K562 (cell line): ENCODE measurements around the gene PHKA1. TPM values are rescaled to one million over a fixed set of nuclear protein-coding genes. Genes with fewer than 3 reads are reported as not detected.
"Not testable (repeated sequence)": the region's sequence is repeated elsewhere in the genome, so short reads cannot be mapped to it uniquely, and the experiment has no call there.

ENCODE experiments used
- ATAC-seq: fragments of 200-7000 bp; cut with Tn5 transposase; 3 replicates; pipeline ENCODE4 v1.9.1; 2020; ENCODE audit warnings: moderate library complexity
- BruUV-seq: library from RNA; stranded (reverse); fragments of 400-500 nt; replicated peaks from 2 replicates; lab custom pipeline; 2021; lab: Mats Ljungman, UMichigan
- CTCF ChIA-PET: fragments of 300-600 bp; formaldehyde crosslinking; extraction: SDS; loops from one replicate; lab custom pipeline; 2021; ENCODE audit warnings: low intra/inter-chr PET ratio; lab: Yijun Ruan, JAX
- POLR2A ChIA-PET: fragments of 300-600, 350-650 bp; sonication (Branson Sonifier 250); formaldehyde crosslinking; extraction: SDS; loops from one replicate; lab custom pipeline; 2021; ENCODE audit warnings: antibody characterized with exemption, inconsistent platforms; lab: Yijun Ruan, JAX
- DNase-seq, 4 experiments: peaks; one replicate each; pipeline versions ENCODE4 v3.0.0 to v3.0.0-alpha.2; 2011 to 2018; ENCODE audit warnings: low spot score in 3 of 4, mixed read lengths in 3 of 4; ENCODE audit errors: extremely low read depth in 1 of 4
- FAIRE-seq: peaks from 2 replicates; lab custom pipeline; 2011; peaks lifted over from hg19 to GRCh38; lab: Jason Lieb, UNC
- H2AFZ ChIP-seq: 2 replicates; pipeline ENCODE4 v1.6.0; 2011; ENCODE audit warnings: low read depth, low read length, control low read depth, inconsistent platforms
- H3K27ac ChIP-seq: fragments of 200-600 bp; 3 replicates; pipeline ENCODE4 v1.8.0; 2011; ENCODE audit warnings: low read depth, mild to moderate bottlenecking, control low read depth, inconsistent platforms, low read length, moderate library complexity, mixed read lengths; ENCODE audit errors: extremely low read depth
- H3K27me3 ChIP-seq, 2 experiments: fragments of 300-600 bp in 1 of 2; 2 replicates in 1 of 2; 3 replicates in 1 of 2; pipeline versions ENCODE4 v1.6.0 to v1.8.0; 2011; ENCODE audit warnings: inconsistent platforms in 2 of 2, low read length in 2 of 2, mild to moderate bottlenecking in 1 of 2, mixed read lengths in 1 of 2, moderate library complexity in 1 of 2; ENCODE audit not compliant: control insufficient read depth in 2 of 2, insufficient read depth in 2 of 2
- H3K36me3 ChIP-seq: fragments of 300-600 bp; 3 replicates; pipeline ENCODE4 v1.8.0; 2011; ENCODE audit warnings: mild to moderate bottlenecking, low read length, inconsistent platforms; ENCODE audit not compliant: control insufficient read depth, insufficient read depth
- H3K4me1 ChIP-seq, 2 experiments: fragments of 200-600 bp in 1 of 2; replicated peaks in 1 of 2; 2 replicates in 1 of 2; 3 replicates in 1 of 2; pipeline versions ENCODE4 v1.5.1 to v1.8.0; 2011; ENCODE audit warnings: inconsistent platforms in 2 of 2, low read length in 2 of 2, mild to moderate bottlenecking in 1 of 2, mixed read lengths in 1 of 2, moderate library complexity in 1 of 2; ENCODE audit not compliant: control insufficient read depth in 2 of 2, insufficient read depth in 2 of 2
- H3K4me2 ChIP-seq: 2 replicates; pipeline ENCODE4 v1.6.1; 2011; ENCODE audit warnings: low read length, control low read depth, inconsistent platforms, mixed read lengths; ENCODE audit not compliant: insufficient read depth
- H3K4me3 ChIP-seq: fragments of 200-600 bp; sonication (generic), shearing (Covaris generic); 2 replicates; pipeline ENCODE4 v1.5.1; 2016; ENCODE audit warnings: control low read depth, inconsistent platforms
- H3K79me2 ChIP-seq: fragments of 200-600 bp; 3 replicates; pipeline ENCODE4 v1.8.0; 2011; ENCODE audit warnings: low read length, inconsistent platforms; ENCODE audit not compliant: control insufficient read depth, insufficient read depth
- H3K9ac ChIP-seq, 2 experiments: 2 replicates each; pipeline versions ENCODE4 v1.6.0 to v1.6.1; 2011; ENCODE audit warnings: low read depth in 2 of 2, low read length in 2 of 2, control low read depth in 1 of 2, inconsistent platforms in 1 of 2, mild to moderate bottlenecking in 1 of 2, mixed read lengths in 1 of 2; ENCODE audit not compliant: insufficient read depth in 1 of 2
- H3K9me1 ChIP-seq: one replicate; pipeline ENCODE4 v1.6.0; 2011; ENCODE audit warnings: inconsistent platforms, mild to moderate bottlenecking, low read length, moderate library complexity; ENCODE audit not compliant: control insufficient read depth, insufficient read depth
- H3K9me3 ChIP-seq: replicated peaks from 2 replicates; pipeline ENCODE4 v1.5.1; 2011; ENCODE audit warnings: low read depth, low read length, inconsistent platforms; ENCODE audit not compliant: control insufficient read depth, insufficient read depth
- H4K20me1 ChIP-seq: replicated peaks from 2 replicates; pipeline ENCODE4 v1.6.1; 2011; ENCODE audit warnings: low read length, inconsistent platforms, mixed read lengths; ENCODE audit not compliant: control insufficient read depth, insufficient read depth
- BMI1 ChIP-seq: fragments of 150-350 bp; IDR thresholded peaks from 2 replicates; pipeline ENCODE4 v1.6.1; 2014; ENCODE audit warnings: low read length
- MCM5 ChIP-seq: fragments of 450-650 bp; IDR thresholded peaks from 2 replicates; pipeline ENCODE4 v1.6.1; 2016; ENCODE audit warnings: low read depth
- MTF1 ChIP-seq: fragments of 250-450 bp; sonication (Bioruptor Pico); IDR thresholded peaks from 2 replicates; pipeline ENCODE4 v1.9.0; 2021; ENCODE audit warnings: moderate library complexity, mild to moderate bottlenecking, inconsistent platforms, borderline replicate concordance
- PHF20 ChIP-seq: fragments of 450-650 bp; IDR thresholded peaks from 2 replicates; pipeline ENCODE4 v1.6.1; 2018; ENCODE audit not compliant: partially characterized antibody
- SMARCE1 ChIP-seq: fragments of 450-650 bp; IDR thresholded peaks from 2 replicates; pipeline ENCODE4 v1.7.1; 2016; ENCODE audit warnings: mild to moderate bottlenecking
- ZFPM2 ChIP-seq: fragments of 250-450 bp; sonication (Bioruptor Pico); IDR thresholded peaks from 2 replicates; pipeline ENCODE4 v1.5.1; 2022; ENCODE audit warnings: mild to moderate bottlenecking
- ZNF263 ChIP-seq: sonication (generic); formaldehyde crosslinking; IDR thresholded peaks from 2 replicates; pipeline ENCODE4 v1.8.0; 2022; ENCODE audit warnings: mild to moderate bottlenecking, missing genetic modification reagents, borderline replicate concordance
- WGBS: fragments of 100-300 bp; shearing (Covaris generic); methylation state at CpG from one replicate; pipeline ENCODE4 v1.1.6; 2016; ENCODE audit warnings: low coverage, mixed read lengths; ENCODE audit not compliant: insufficient coverage; ENCODE audit errors: missing lambda C conversion rate; 5-methylcytosine and 5-hydroxymethylcytosine counted together
- in situ Hi-C: fragments of 300-500 bp; cut with MboI; formaldehyde crosslinking; loops from 4 replicates; pipeline ENCODE4 v1.15.0; 2018; ENCODE audit warnings: inconsistent platforms, mixed read lengths
- intact Hi-C: fragments of 100-400 bp; cut with micrococcal nuclease; formaldehyde crosslinking; loops from 2 replicates; pipeline ENCODE4 v1.14.2; 2022
- polyA plus RNA-seq, 8 experiments: library from polyadenylated mRNA; depleted of rRNA in 4 of 8; stranded (reverse) in 5 of 8; unstranded in 3 of 8; fragments of >200 nt; fragmentation: Nextera tagmentation in 2 of 8; fragmentation: Illumina TruSeq in 1 of 8; extraction: Ambion mirVana in 2 of 8; extraction: Trizol in 1 of 8; gene quantifications; 2 replicates each; pipeline versions ENCODE4 v1.2.1 to v1.2.3, GENCODE V29; 2011 to 2014; ENCODE audit warnings: inconsistent platforms in 1 of 8, missing spikeins in 1 of 8
- total RNA-seq, 7 experiments: library from RNA; depleted of rRNA in 6 of 7; stranded (reverse); fragments of >200 nt in 6 of 7; fragmentation: Illumina TruSeq in 2 of 7; extraction: Trizol in 2 of 7; gene quantifications; 2 replicates each; pipeline versions ENCODE4 v1.2.1 to v1.2.3, GENCODE V29; 2011 to 2021; ENCODE audit warnings: low replicate concordance in 1 of 7
- TF ChIP-seq, protein P1 (sequence below), 2 experiments: fragments of 450-650 bp in 1 of 2; sonication (generic) in 1 of 2; formaldehyde crosslinking; conservative IDR thresholded peaks; 2 replicates each; pipeline versions ENCODE4 v1.4.0 to v1.8.1; 2020 to 2022; ENCODE audit warnings: mild to moderate bottlenecking in 1 of 2, missing genetic modification reagents in 1 of 2

Gene PHKA1
- total and polyA plus RNA-seq, 9 of the 15 experiments (the other 6 are each of a cell fraction or from before 2014, with no cell fraction given) = 2.4 to 9.6 (median 5.8) TPM

DNA sequence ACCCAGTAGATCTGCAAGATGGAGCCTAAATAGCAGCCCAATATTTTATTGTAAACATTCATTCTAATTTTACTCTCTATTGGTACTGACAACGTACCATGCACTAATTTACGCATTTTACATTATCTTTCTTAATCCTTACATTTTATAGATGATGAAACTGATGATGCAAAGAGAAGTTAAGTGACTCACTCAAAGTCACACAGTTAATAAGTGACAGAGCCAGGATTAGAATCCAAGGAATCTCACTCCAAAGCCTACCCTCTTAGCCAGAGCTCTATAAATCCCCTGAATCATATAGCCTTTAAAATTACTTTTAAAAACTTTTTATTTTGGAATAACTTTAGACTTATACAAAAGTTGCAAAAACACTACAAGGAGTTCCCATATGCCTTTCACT, 37.6 kb downstream of the PHKA1 start:
- no peak overlapping the region for H3K27ac ChIP-seq
- FAIRE-seq = no peak
- H3K4me2 ChIP-seq = no peak overlapping the region
- no peak overlapping the region for H3K9ac ChIP-seq
- POLR2A ChIA-PET = no interaction called here
- H3K79me2 ChIP-seq = no peaks in the 10 kb centered on the region
- no peaks in the 10 kb centered on the region for H3K9me3 ChIP-seq
- in situ Hi-C loops (no loop called here), intact Hi-C loops (no loop called here)
- CTCF ChIA-PET = no interaction called here
- WGBS = 63% methylated on average over 2 of the region's 2 CpGs
- no peaks in the 10 kb centered on the region for H3K9me1 ChIP-seq
- no peak overlapping the region for H2AFZ ChIP-seq
- no peak for DNase-seq
- no peaks in the 10 kb centered on the region for H3K27me3 ChIP-seq
- no peaks in the 10 kb centered on the region for H3K4me1 ChIP-seq
- H3K36me3 ChIP-seq = no peaks in the 10 kb centered on the region
- no peak for TF ChIP-seq MCM5
- no peak for TF ChIP-seq SMARCE1
- no peak for TF ChIP-seq BMI1
- TF ChIP-seq, protein P1, sequence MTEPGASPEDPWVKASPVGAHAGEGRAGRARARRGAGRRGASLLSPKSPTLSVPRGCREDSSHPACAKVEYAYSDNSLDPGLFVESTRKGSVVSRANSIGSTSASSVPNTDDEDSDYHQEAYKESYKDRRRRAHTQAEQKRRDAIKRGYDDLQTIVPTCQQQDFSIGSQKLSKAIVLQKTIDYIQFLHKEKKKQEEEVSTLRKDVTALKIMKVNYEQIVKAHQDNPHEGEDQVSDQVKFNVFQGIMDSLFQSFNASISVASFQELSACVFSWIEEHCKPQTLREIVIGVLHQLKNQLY (CRISPR knock-in tag; conservative IDR thresholded peaks at IDR 0.05) = no peak
- no peak for TF ChIP-seq ZNF263 (CRISPR knock-in tag)
- TF ChIP-seq PHF20 = no peak
- no peak for TF ChIP-seq MTF1 (CRISPR knock-in tag)
- no peak for TF ChIP-seq ZFPM2 (CRISPR knock-in tag)
- no peaks in the 10 kb centered on the region for H4K20me1 ChIP-seq
- no peak for ATAC-seq
- no TSS peak for BruUV-seq
- no peak overlapping the region for H3K4me3 ChIP-seq

DNA sequence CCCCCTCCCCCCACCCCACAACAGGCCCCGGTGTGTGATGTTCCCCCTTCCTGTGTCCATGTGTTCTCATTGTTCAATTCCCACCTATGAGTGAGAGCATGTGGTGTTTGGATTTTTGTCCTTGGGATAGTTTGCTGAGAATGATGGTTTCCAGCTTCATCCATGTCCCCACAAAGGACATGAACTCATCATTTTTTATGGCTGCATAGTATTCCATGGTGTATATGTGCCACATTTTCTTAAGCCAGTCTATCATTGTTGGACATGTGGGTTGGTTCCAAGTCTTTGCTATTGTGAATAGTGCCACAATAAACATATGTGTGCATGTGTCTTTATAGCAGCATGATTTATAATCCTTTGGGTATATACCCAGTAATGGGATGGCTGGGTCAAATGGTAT, 40.2 kb downstream of the PHKA1 start:
- H3K4me2 ChIP-seq, in situ Hi-C loops, H2AFZ ChIP-seq, H3K4me1 ChIP-seq, POLR2A ChIA-PET, H3K27me3 ChIP-seq, CTCF ChIA-PET, intact Hi-C loops, H3K36me3 ChIP-seq, H3K4me3 ChIP-seq, BruUV-seq, DNase-seq, ATAC-seq, H3K9ac ChIP-seq, H3K9me1 ChIP-seq, FAIRE-seq, H3K79me2 ChIP-seq, H4K20me1 ChIP-seq, H3K27ac ChIP-seq, H3K9me3 ChIP-seq: not testable (repeated sequence)
- WGBS = no CpG with 5 or more reads among the region's 1 CpG
